Glomerular endothelial cell (primary cell): ENCODE measurements around the gene EXOC3L2. TPM values are rescaled to one million over a fixed set of nuclear protein-coding genes. Genes with fewer than 3 reads are reported as not detected.
"Not testable (repeated sequence)": the region's sequence is repeated elsewhere in the genome, so short reads cannot be mapped to it uniquely, and the experiment has no call there.

Experiments
- DNase-seq: peaks from one replicate; pipeline ENCODE4 v3.0.0-alpha.2; 2011; ENCODE audit warnings: low read depth, low spot score; ENCODE audit errors: extremely low read depth
- total RNA-seq: library from RNA; depleted of rRNA; stranded (reverse); fragments of >200 nt; gene quantifications from 2 replicates; pipeline ENCODE4 v1.2.3, GENCODE V29; 2015

Gene EXOC3L2
- total RNA-seq, 1 donor from 2014 or later = 8.3 TPM

GRCh38 chr19:45256836-45257235 is 11.6 kb upstream of the EXOC3L2 start:
- no peak for DNase-seq

GRCh38 chr19:45255611-45256157 is 10.5 kb upstream of the EXOC3L2 start:
- no peak for DNase-seq

- DNase-seq = no peak
Observed at GRCh38 chr19:45254044-45254531, 8.9 kb upstream of the EXOC3L2 start.

- DNase-seq = no peak
Observed at GRCh38 chr19:45253396-45254027, 8.3 kb upstream of the EXOC3L2 start.

- DNase-seq = no peak
Observed at GRCh38 chr19:45251452-45252354, 6.5 kb upstream of the EXOC3L2 start.

GRCh38 chr19:45250832-45251451 is 5.7 kb upstream of the EXOC3L2 start, which contains the start of gene MARK4:
Gene MARK4 (plus strand): TSS chr19:45251271. CDS start chr19:45251589, 318 bp downstream.
- no peak for DNase-seq

- DNase-seq = no peak
Observed at GRCh38 chr19:45250216-45250831, 5.1 kb upstream of the EXOC3L2 start.

- DNase-seq = no peak
Observed at GRCh38 chr19:45249261-45250033, 4.2 kb upstream of the EXOC3L2 start.

GRCh38 chr19:45247136-45247535 is 1.9 kb upstream of the EXOC3L2 start:
- no peak for DNase-seq

GRCh38 chr19:45245826-45246225 is 619 bp upstream of the EXOC3L2 start:
- DNase-seq = no peak

GRCh38 chr19:45244133-45244794 is 943 bp downstream of the EXOC3L2 start:
- no peak for DNase-seq

- DNase-seq = no peak
Observed at GRCh38 chr19:45243144-45243732, 2.0 kb downstream of the EXOC3L2 start.

- no peak for DNase-seq
Observed at GRCh38 chr19:45238556-45238955, 6.7 kb downstream of the EXOC3L2 start.

- no peak for DNase-seq
Observed at GRCh38 chr19:45235485-45235884, 9.7 kb downstream of the EXOC3L2 start.

GRCh38 chr19:45234089-45234869 is 10.9 kb downstream of the EXOC3L2 start:
- no peak for DNase-seq

- no peak for DNase-seq
Observed at GRCh38 chr19:45231891-45232290, 13.3 kb downstream of the EXOC3L2 start.

- DNase-seq = not testable (repeated sequence)
Observed at GRCh38 chr19:45229056-45229455, 16.2 kb downstream of the EXOC3L2 start.

- no peak for DNase-seq
Observed at GRCh38 chr19:45224645-45225044, 20.6 kb downstream of the EXOC3L2 start.
